Measurements from ENCODE around the gene FSCN2.

DNA sequence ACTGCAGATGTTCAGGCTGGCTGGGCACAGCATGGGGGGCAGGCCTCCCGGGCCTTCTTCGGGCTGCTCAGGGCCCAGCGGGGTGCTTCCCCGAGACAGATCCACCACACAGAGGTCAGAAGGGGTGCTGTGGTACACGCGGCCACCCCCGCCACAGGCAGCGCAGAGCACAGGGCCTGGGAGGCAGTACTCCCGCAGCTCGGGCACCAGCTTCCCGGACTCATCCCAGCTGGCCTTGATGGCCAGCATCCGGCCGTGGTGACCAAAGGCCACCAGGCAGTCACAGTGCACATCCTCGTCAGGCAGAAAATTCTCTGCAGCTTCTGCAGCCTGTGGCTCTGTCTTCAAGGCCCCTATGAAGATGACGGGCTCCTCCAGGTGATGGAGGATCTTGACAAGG is 22.1 kb downstream of the FSCN2 start:
- TF ChIP-seq, protein P1, sequence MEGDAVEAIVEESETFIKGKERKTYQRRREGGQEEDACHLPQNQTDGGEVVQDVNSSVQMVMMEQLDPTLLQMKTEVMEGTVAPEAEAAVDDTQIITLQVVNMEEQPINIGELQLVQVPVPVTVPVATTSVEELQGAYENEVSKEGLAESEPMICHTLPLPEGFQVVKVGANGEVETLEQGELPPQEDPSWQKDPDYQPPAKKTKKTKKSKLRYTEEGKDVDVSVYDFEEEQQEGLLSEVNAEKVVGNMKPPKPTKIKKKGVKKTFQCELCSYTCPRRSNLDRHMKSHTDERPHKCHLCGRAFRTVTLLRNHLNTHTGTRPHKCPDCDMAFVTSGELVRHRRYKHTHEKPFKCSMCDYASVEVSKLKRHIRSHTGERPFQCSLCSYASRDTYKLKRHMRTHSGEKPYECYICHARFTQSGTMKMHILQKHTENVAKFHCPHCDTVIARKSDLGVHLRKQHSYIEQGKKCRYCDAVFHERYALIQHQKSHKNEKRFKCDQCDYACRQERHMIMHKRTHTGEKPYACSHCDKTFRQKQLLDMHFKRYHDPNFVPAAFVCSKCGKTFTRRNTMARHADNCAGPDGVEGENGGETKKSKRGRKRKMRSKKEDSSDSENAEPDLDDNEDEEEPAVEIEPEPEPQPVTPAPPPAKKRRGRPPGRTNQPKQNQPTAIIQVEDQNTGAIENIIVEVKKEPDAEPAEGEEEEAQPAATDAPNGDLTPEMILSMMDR (IDR thresholded peaks at IDR 0.05) = no peak
- TF ChIP-seq POLR2A (IDR thresholded peaks at IDR 0.05) = no peak

Measured in body of pancreas (tissue), 4 donors.